Endometrial microvascular endothelial cells (primary cell): ENCODE results near the gene TRAPPC5. TPM values are rescaled to one million over a fixed set of nuclear protein-coding genes. Genes with fewer than 3 reads are reported as not detected.

Experiments used
- in situ Hi-C: cut with HindIII; loops from 2 replicates; pipeline ENCODE4 v1.10.0; 2017; ENCODE audit warnings: low sequenced_read_pairs, low pct_unique_long_range_greater_than_20kb; ENCODE audit errors: inconsistent ontology term
- total RNA-seq: library from RNA; depleted of rRNA; stranded (reverse); fragments of >200 nt; gene quantifications from one replicate; pipeline ENCODE4 v1.2.3, GENCODE V29; 2015; ENCODE audit errors: inconsistent ontology term

Gene TRAPPC5
- total RNA-seq, 1 donor from 2014 or later, result 81.6 TPM

- in situ Hi-C loops, result no loop called here
Measured at GRCh38 chr19:7644550-7644877, 36.1 kb upstream of the TRAPPC5 start.

- in situ Hi-C loops, result no loop called here
Measured at GRCh38 chr19:7645163-7645562, 35.5 kb upstream of the TRAPPC5 start.

- in situ Hi-C loops, result no loop called here
Measured at GRCh38 chr19:7645656-7646425, 34.8 kb upstream of the TRAPPC5 start.

- in situ Hi-C loops, result no loop called here
Measured at GRCh38 chr19:7646426-7646700, 34.3 kb upstream of the TRAPPC5 start.

GRCh38 chr19:7647156-7647555 is 33.5 kb upstream of the TRAPPC5 start:
- in situ Hi-C loops, result no loop called here

GRCh38 chr19:7648265-7649014 is 32.2 kb upstream of the TRAPPC5 start:
- in situ Hi-C loops, result no loop called here

GRCh38 chr19:7650148-7650547 is 30.5 kb upstream of the TRAPPC5 start:
- in situ Hi-C loops, result no loop called here

GRCh38 chr19:7652061-7652641 is 28.5 kb upstream of the TRAPPC5 start:
- in situ Hi-C loops, result no loop called here

GRCh38 chr19:7654401-7654800 is 26.2 kb upstream of the TRAPPC5 start:
- in situ Hi-C loops, result no loop called here

- in situ Hi-C loops, result no loop called here
Measured at GRCh38 chr19:7655581-7655980, 25.1 kb upstream of the TRAPPC5 start.

GRCh38 chr19:7657131-7657751 is 23.4 kb upstream of the TRAPPC5 start:
- in situ Hi-C loops, result no loop called here

- in situ Hi-C loops, result no loop called here
Measured at GRCh38 chr19:7658219-7658686, 22.4 kb upstream of the TRAPPC5 start.

GRCh38 chr19:7661744-7662538 is 18.7 kb upstream of the TRAPPC5 start:
- in situ Hi-C loops, result no loop called here

- in situ Hi-C loops, result no loop called here
Measured at GRCh38 chr19:7662657-7663056, 18.0 kb upstream of the TRAPPC5 start.

GRCh38 chr19:7663706-7664105 is 16.9 kb upstream of the TRAPPC5 start:
- in situ Hi-C loops, result no loop called here

GRCh38 chr19:7665076-7665475 is 15.6 kb upstream of the TRAPPC5 start:
- in situ Hi-C loops, result no loop called here

GRCh38 chr19:7668842-7669241 is 11.8 kb upstream of the TRAPPC5 start, which contains the start of gene RETN:
Gene RETN (plus strand): TSS chr19:7669049. CDS start chr19:7669327, 278 bp downstream.
- in situ Hi-C loops, result no loop called here

GRCh38 chr19:7669641-7670040 is 11.0 kb upstream of the TRAPPC5 start:
- in situ Hi-C loops, result no loop called here
